Cardiac muscle cell (in vitro differentiated cells and primary cell): Measurements from ENCODE around the gene SLC30A9. TPM values are rescaled to one million over a fixed set of nuclear protein-coding genes. Genes with fewer than 3 reads are reported as not detected.

ENCODE experiments used
- DNase-seq, 2 donors: peaks; one replicate each; pipeline versions ENCODE4 v3.0.0 to v3.0.0-alpha.2; 2010 to 2017; ENCODE audit warnings: low read depth in 1 of 2, low spot score in 1 of 2
- H3K27ac ChIP-seq: fragments of 200-600 bp; sonication (generic); 2 replicates; pipeline ENCODE4 v1.5.1; 2016
- H3K27me3 ChIP-seq: fragments of 200-600 bp; sonication (generic); 2 replicates; pipeline ENCODE4 v1.6.0; 2016; ENCODE audit warnings: control low read depth
- H3K36me3 ChIP-seq: fragments of 200-600 bp; sonication (generic); 2 replicates; pipeline ENCODE4 v1.5.1; 2016; ENCODE audit warnings: control low read depth
- H3K4me1 ChIP-seq: fragments of 200-600 bp; sonication (generic); 2 replicates; pipeline ENCODE4 v1.8.1; 2017; ENCODE audit warnings: low read depth, mild to moderate bottlenecking, mixed run types
- H3K4me3 ChIP-seq: fragments of 200-600 bp; sonication (generic); 2 replicates; pipeline ENCODE4 v1.5.1; 2016; ENCODE audit warnings: mild to moderate bottlenecking
- H3K9me3 ChIP-seq: fragments of 200-600 bp; sonication (generic); 2 replicates; pipeline ENCODE4 v1.5.1; 2017; ENCODE audit warnings: low read depth, mild to moderate bottlenecking, control low read depth
- polyA plus RNA-seq: library from polyadenylated mRNA; unstranded; fragments of >200 nt; fragmentation: Nextera tagmentation; extraction: Ambion mirVana; gene quantifications from 2 replicates; pipeline ENCODE4 v1.2.1, GENCODE V29; 2016
- total RNA-seq: library from RNA; depleted of rRNA; stranded (reverse); fragments of >200 nt; gene quantifications from 2 replicates; pipeline ENCODE4 v1.2.3, GENCODE V29; 2016
- TF ChIP-seq, protein P1 (sequence below): IDR thresholded peaks from 2 replicates; pipeline ENCODE4 v1.5.1; 2012; ENCODE audit warnings: low read depth, mild to moderate bottlenecking, low read length

Gene SLC30A9
- total and polyA plus RNA-seq, 2 experiments from 2014 or later: 62.2 to 99.1 TPM

- no peak overlapping the region for H3K27ac ChIP-seq
- no peaks in the 10 kb centered on the region for H3K9me3 ChIP-seq
- H3K36me3 ChIP-seq: no peaks in the 10 kb centered on the region
- DNase-seq: peak in 1 of 2 donors; percentile 28
- TF ChIP-seq, protein P1, sequence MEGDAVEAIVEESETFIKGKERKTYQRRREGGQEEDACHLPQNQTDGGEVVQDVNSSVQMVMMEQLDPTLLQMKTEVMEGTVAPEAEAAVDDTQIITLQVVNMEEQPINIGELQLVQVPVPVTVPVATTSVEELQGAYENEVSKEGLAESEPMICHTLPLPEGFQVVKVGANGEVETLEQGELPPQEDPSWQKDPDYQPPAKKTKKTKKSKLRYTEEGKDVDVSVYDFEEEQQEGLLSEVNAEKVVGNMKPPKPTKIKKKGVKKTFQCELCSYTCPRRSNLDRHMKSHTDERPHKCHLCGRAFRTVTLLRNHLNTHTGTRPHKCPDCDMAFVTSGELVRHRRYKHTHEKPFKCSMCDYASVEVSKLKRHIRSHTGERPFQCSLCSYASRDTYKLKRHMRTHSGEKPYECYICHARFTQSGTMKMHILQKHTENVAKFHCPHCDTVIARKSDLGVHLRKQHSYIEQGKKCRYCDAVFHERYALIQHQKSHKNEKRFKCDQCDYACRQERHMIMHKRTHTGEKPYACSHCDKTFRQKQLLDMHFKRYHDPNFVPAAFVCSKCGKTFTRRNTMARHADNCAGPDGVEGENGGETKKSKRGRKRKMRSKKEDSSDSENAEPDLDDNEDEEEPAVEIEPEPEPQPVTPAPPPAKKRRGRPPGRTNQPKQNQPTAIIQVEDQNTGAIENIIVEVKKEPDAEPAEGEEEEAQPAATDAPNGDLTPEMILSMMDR: no peak
- no peaks in the 10 kb centered on the region for H3K4me1 ChIP-seq
- no peak overlapping the region for H3K4me3 ChIP-seq
- H3K27me3 ChIP-seq: no peaks in the 10 kb centered on the region
Measured at GRCh38 chr4:42104521-42104920, 114.2 kb downstream of the SLC30A9 start.

DNA sequence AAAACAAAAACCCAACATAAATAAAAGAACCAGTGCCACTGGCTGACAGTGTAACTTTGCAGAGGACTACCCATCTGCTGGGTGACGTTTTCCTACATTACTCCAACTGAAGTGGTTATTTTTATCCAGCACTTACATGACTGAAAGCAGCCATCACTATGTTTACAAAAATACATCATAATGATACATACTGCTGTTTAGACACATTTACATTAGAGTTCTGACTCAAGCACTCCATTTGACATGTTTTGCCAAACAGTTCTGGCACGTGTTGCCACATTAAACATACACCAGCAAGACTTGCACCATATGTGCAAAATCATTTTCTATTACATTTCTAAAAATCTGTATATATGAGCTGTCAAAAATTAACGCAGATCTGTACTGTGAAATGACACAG lies 122.5 kb downstream of the SLC30A9 start:
- H3K27ac ChIP-seq: no peak overlapping the region
- TF ChIP-seq, protein P1: no peak

GRCh38 chr4:42119886-42120285 lies 129.6 kb downstream of the SLC30A9 start:
- Histone ChIP-seq H3K36me3 (no peaks in the 10 kb centered on the region), H3K9me3 (no peaks in the 10 kb centered on the region), H3K4me1 (no peaks in the 10 kb centered on the region), H3K27me3 (no peaks in the 10 kb centered on the region), H3K4me3 (no peak overlapping the region), H3K27ac (no peak overlapping the region)
- no peak for DNase-seq
- TF ChIP-seq, protein P1: no peak

More for the DNA sequence above, 122.5 kb downstream of the SLC30A9 start:
- H3K36me3 ChIP-seq: no peaks in the 10 kb centered on the region
- H3K4me1 ChIP-seq: no peaks in the 10 kb centered on the region
- no peak overlapping the region for H3K4me3 ChIP-seq
- H3K9me3 ChIP-seq: no peaks in the 10 kb centered on the region
- no peak for DNase-seq
- H3K27me3 ChIP-seq: no peaks in the 10 kb centered on the region

GRCh38 chr4:42122237-42122636 lies 131.9 kb downstream of the SLC30A9 start:
- no peak overlapping the region for H3K4me3 ChIP-seq
- no peaks in the 10 kb centered on the region for H3K36me3 ChIP-seq
- TF ChIP-seq, protein P1: no peak
- no peaks in the 10 kb centered on the region for H3K27me3 ChIP-seq
- H3K9me3 ChIP-seq: no peaks in the 10 kb centered on the region
- no peaks in the 10 kb centered on the region for H3K4me1 ChIP-seq
- DNase-seq: no peak
- no peak overlapping the region for H3K27ac ChIP-seq

DNA sequence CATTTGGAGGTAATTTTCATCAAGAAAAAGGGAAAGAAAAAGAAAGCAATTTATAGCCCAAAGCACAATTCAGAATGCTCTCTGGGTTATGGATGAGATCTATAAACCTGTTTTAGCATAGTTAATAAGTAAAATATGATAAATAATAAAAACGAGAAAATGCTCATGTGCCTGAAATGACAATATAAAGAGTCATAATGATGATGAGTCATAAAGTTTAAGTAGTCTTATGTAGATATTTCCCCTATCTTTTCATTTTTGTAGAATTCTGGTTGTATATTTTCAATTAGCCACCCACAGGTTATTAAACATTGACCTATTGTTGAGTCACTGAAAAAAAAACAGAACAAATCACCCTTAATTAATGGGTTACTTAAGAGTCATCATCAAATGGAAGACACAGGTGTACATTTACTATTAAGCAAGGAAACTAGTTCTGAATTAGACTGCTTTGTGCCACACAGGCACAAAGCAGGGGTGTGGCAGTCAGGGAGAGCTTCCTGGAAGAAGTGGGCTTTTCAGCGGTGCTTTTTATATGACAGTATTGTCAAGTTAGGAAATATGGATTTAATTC lies 132.8 kb downstream of the SLC30A9 start:
- Histone ChIP-seq H3K27me3 (no peaks in the 10 kb centered on the region), H3K9me3 (no peaks in the 10 kb centered on the region), H3K4me3 (no peak overlapping the region), H3K36me3 (no peaks in the 10 kb centered on the region), H3K27ac (no peak overlapping the region), H3K4me1 (no peaks in the 10 kb centered on the region)
- TF ChIP-seq, protein P1: no peak
- no peak for DNase-seq
